HepG2 (cell line): Measurements from ENCODE around the gene HLCS. TPM values are rescaled to one million over a fixed set of nuclear protein-coding genes. Genes with fewer than 3 reads are reported as not detected.

Source experiments
- ATAC-seq: fragments of 200-7000 bp; cut with Tn5 transposase; 3 replicates; pipeline ENCODE4 v1.9.1; 2020; ENCODE audit warnings: mild to moderate bottlenecking, moderate library complexity
- BruUV-seq: library from RNA; stranded (reverse); fragments of 400-500 nt; replicated peaks from 2 replicates; lab custom pipeline; 2021; lab: Mats Ljungman, UMichigan
- CTCF ChIA-PET: fragments of 300-600 bp; formaldehyde crosslinking; extraction: SDS; loops from one replicate; lab custom pipeline; 2021; ENCODE audit warnings: low total read pairs, inconsistent platforms, low intra/inter-chr PET ratio; lab: Yijun Ruan, JAX
- POLR2A ChIA-PET: fragments of 350-600 bp; sonication (Branson Sonifier 250); formaldehyde crosslinking; loops from one replicate; lab custom pipeline; 2020; ENCODE audit warnings: antibody characterized with exemption, inconsistent platforms; lab: Yijun Ruan, JAX
- DNase-seq: peaks from one replicate; pipeline ENCODE4 v3.0.0-alpha.2; 2015; ENCODE audit warnings: low spot score
- FAIRE-seq: peaks from 3 replicates; lab custom pipeline; 2011; peaks lifted over from hg19 to GRCh38; lab: Jason Lieb, UNC
- H2AFZ ChIP-seq: one replicate; pipeline ENCODE4 v1.6.1; 2011; ENCODE audit warnings: low read length, inconsistent platforms
- H3K27ac ChIP-seq: fragments of 300-600 bp; 3 replicates; pipeline ENCODE4 v1.8.0; 2011; ENCODE audit warnings: mixed run types, mild to moderate bottlenecking, mixed read lengths, low read length, inconsistent platforms; ENCODE audit not compliant: insufficient read depth; ENCODE audit errors: extremely low read length
- H3K27me3 ChIP-seq, 2 experiments: fragments of 200-600 bp in 1 of 2; 2 replicates in 1 of 2; 3 replicates in 1 of 2; pipeline versions ENCODE4 v1.6.0 to v1.8.0; 2011; ENCODE audit warnings: low read length in 2 of 2, mild to moderate bottlenecking in 2 of 2, moderate library complexity in 2 of 2, inconsistent platforms in 1 of 2; ENCODE audit not compliant: insufficient read depth in 2 of 2, control insufficient read depth in 1 of 2
- H3K36me3 ChIP-seq, 2 experiments: fragments of 200-600 bp in 1 of 2; replicated peaks in 1 of 2; 2 replicates in 1 of 2; 3 replicates in 1 of 2; pipeline versions ENCODE4 v1.5.1 to v1.8.0; 2011; ENCODE audit warnings: low read length in 2 of 2, inconsistent platforms in 1 of 2; ENCODE audit not compliant: insufficient read depth in 2 of 2, control insufficient read depth in 1 of 2
- H3K4me1 ChIP-seq: 2 replicates; pipeline ENCODE4 v1.5.1; 2012; ENCODE audit warnings: low read length, inconsistent platforms; ENCODE audit not compliant: insufficient read depth
- H3K4me2 ChIP-seq: 2 replicates; pipeline ENCODE4 v1.6.0; 2011; ENCODE audit warnings: low read depth, low read length, inconsistent platforms
- H3K4me3 ChIP-seq, 3 experiments: fragments of 200-600 bp in 1 of 3; sonication (generic), shearing (Covaris generic) in 1 of 3; replicated peaks in 1 of 3; 2 replicates each; pipeline ENCODE4 v1.5.1; 2011 to 2016; ENCODE audit warnings: low read length in 3 of 3, inconsistent platforms in 2 of 3, low read depth in 2 of 3, mild to moderate bottlenecking in 2 of 3, control low read depth in 1 of 3, mixed read lengths in 1 of 3; ENCODE audit not compliant: insufficient read depth in 1 of 3
- H3K79me2 ChIP-seq: one replicate; pipeline ENCODE4 v1.6.1; 2011; ENCODE audit warnings: low read length, inconsistent platforms; ENCODE audit not compliant: insufficient read depth
- H3K9ac ChIP-seq: 2 replicates; pipeline ENCODE4 v1.6.0; 2011; ENCODE audit warnings: mild to moderate bottlenecking, low read depth, low read length, inconsistent platforms; ENCODE audit not compliant: insufficient read depth
- H3K9me3 ChIP-seq: 2 replicates; pipeline ENCODE4 v1.5.1; 2012; ENCODE audit warnings: mild to moderate bottlenecking, low read length
- H4K20me1 ChIP-seq: 2 replicates; pipeline ENCODE4 v1.6.0; 2011; ENCODE audit warnings: inconsistent platforms, mild to moderate bottlenecking, low read length, moderate library complexity; ENCODE audit not compliant: insufficient read depth
- ELF4 ChIP-seq: sonication (generic); formaldehyde crosslinking; IDR thresholded peaks from 2 replicates; pipeline ENCODE4 v1.5.0; 2020; ENCODE audit warnings: missing genetic modification reagents, mild to moderate bottlenecking, moderate library complexity, borderline replicate concordance
- FLYWCH1 ChIP-seq: sonication (generic); formaldehyde crosslinking; IDR thresholded peaks from 2 replicates; pipeline ENCODE4 v1.8.1; 2023; ENCODE audit warnings: mild to moderate bottlenecking, missing genetic modification reagents
- FOXP1 ChIP-seq, 2 experiments: fragments of 450-650 bp in 1 of 2; IDR thresholded peaks; 2 replicates each; pipeline ENCODE4 v1.6.1; 2017 to 2018; ENCODE audit warnings: antibody characterized with exemption in 1 of 2
- KAT8 ChIP-seq: IDR thresholded peaks from 2 replicates; pipeline ENCODE4 v1.6.1; 2016; ENCODE audit warnings: missing genetic modification reagents, missing compliant biosample characterization
- MIER3 ChIP-seq: IDR thresholded peaks from 2 replicates; pipeline ENCODE4 v1.6.1; 2016; ENCODE audit warnings: missing compliant biosample characterization, borderline replicate concordance
- MTA3 ChIP-seq: sonication (generic); formaldehyde crosslinking; IDR thresholded peaks from 2 replicates; pipeline ENCODE4 v1.4.0; 2020; ENCODE audit warnings: missing genetic modification reagents
- PPARG ChIP-seq: conservative IDR thresholded peaks from 2 replicates; pipeline ENCODE4 v1.6.1; 2016; ENCODE audit warnings: missing biosample characterization, missing genetic modification reagents
- RNF219 ChIP-seq: sonication (generic); formaldehyde crosslinking; IDR thresholded peaks from 2 replicates; pipeline ENCODE4 v1.5.0; 2020; ENCODE audit warnings: mild to moderate bottlenecking, missing genetic modification reagents
- SRF ChIP-seq: IDR thresholded peaks from 2 replicates; pipeline ENCODE4 v1.6.1; 2011; ENCODE audit warnings: mild to moderate bottlenecking, low read depth, low read length, moderate library complexity
- SRY ChIP-seq: sonication (generic); formaldehyde crosslinking; IDR thresholded peaks from 2 replicates; pipeline ENCODE4 v1.8.0; 2022; ENCODE audit warnings: mild to moderate bottlenecking, missing genetic modification reagents
- TFAP4 ChIP-seq: sonication (generic); IDR thresholded peaks from 2 replicates; pipeline ENCODE4 v1.6.1; 2016; ENCODE audit warnings: low read depth, borderline replicate concordance
- ZKSCAN1 ChIP-seq: fragments of 150-350 bp; IDR thresholded peaks from 2 replicates; pipeline ENCODE4 v1.6.1; 2014; ENCODE audit warnings: low read length
- ZNF383 ChIP-seq: sonication (generic); formaldehyde crosslinking; IDR thresholded peaks from 2 replicates; pipeline ENCODE4 v1.4.0; 2020; ENCODE audit warnings: missing genetic modification reagents, mild to moderate bottlenecking, borderline replicate concordance
- ZNF530 ChIP-seq: sonication (generic); formaldehyde crosslinking; IDR thresholded peaks from 2 replicates; pipeline ENCODE4 v1.5.0; 2020; ENCODE audit warnings: low read depth, mild to moderate bottlenecking, missing genetic modification reagents
- ZNF570 ChIP-seq: sonication (generic); formaldehyde crosslinking; IDR thresholded peaks from 2 replicates; pipeline ENCODE4 v1.4.0; 2020; ENCODE audit warnings: mild to moderate bottlenecking, missing genetic modification reagents, borderline replicate concordance
- WGBS: methylation state at CpG from one replicate; pipeline ENCODE4 v1.1.6; 2017; ENCODE audit warnings: low lambda C conversion rate; 5-methylcytosine and 5-hydroxymethylcytosine counted together
- in situ Hi-C: cut with HindIII; loops from 2 replicates; pipeline ENCODE4 v1.10.0; 2017; ENCODE audit warnings: low pct_unique_long_range_greater_than_20kb; ENCODE audit not compliant: extremely low pct_ligation_motif_present
- intact Hi-C: fragments of 100-400 bp; cut with micrococcal nuclease; formaldehyde crosslinking; loops from one replicate; pipeline ENCODE4 v1.10.0; 2022; ENCODE audit not compliant: unreplicated experiment
- polyA plus RNA-seq, 8 experiments: library from polyadenylated mRNA; depleted of rRNA in 3 of 8; stranded (reverse) in 7 of 8; unstranded in 1 of 8; fragments of >200 nt; fragmentation: Illumina TruSeq in 4 of 8; extraction: Trizol in 4 of 8; gene quantifications; 2 replicates each; pipeline versions ENCODE4 v1.2.1 to v1.2.3, GENCODE V29; 2011 to 2016; ENCODE audit warnings: low read depth in 4 of 8, missing spikeins in 1 of 8, mixed read lengths in 1 of 8; ENCODE audit not compliant: insufficient read depth in 1 of 8
- total RNA-seq, 5 experiments: library from RNA; depleted of rRNA; stranded (reverse); fragments of >200 nt; fragmentation: Illumina TruSeq; extraction: Trizol; gene quantifications; 2 replicates each; pipeline ENCODE4 v1.2.3, GENCODE V29; 2016; ENCODE audit warnings: low read depth in 1 of 5

Gene HLCS
- total and polyA plus RNA-seq, 2 of the 13 experiments (the other 11 are each of a cell fraction or from before 2014, with no cell fraction given): 7.9 to 12.3 TPM

- CTCF ChIA-PET: no interaction called here
- intact Hi-C loops (no loop called here), in situ Hi-C loops (no loop called here)
- WGBS: 44% methylated on average over 11 of the region's 15 CpGs
- no peaks in the 10 kb centered on the region; a peak in 1 of 5 replicates for H3K27me3 ChIP-seq
- no peak overlapping the region for H3K27ac ChIP-seq
- no peak for DNase-seq
- POLR2A ChIA-PET: interaction anchor here (0.5 kb wide), 1 partner anchor 75 kb away, joined by 3 read pairs; no protein-coding TSS in a partner anchor
- no peaks in the 10 kb centered on the region for H3K79me2 ChIP-seq
- peaks cover 35% of the 10 kb centered on the region for H3K4me1 ChIP-seq
- H3K9ac ChIP-seq: no peak overlapping the region
- no peaks in the 10 kb centered on the region for H3K36me3 ChIP-seq
- no peak for FAIRE-seq
- H2AFZ ChIP-seq: no peak overlapping the region
- no peak for TF ChIP-seq MIER3 (CRISPR knock-in tag)
- no peak for TF ChIP-seq KAT8
- no peak for TF ChIP-seq SRY (CRISPR knock-in tag)
- no peak for TF ChIP-seq PPARG (CRISPR knock-in tag)
- no peak for TF ChIP-seq MTA3
- TF ChIP-seq TFAP4: no peak
- TF ChIP-seq ZNF530 (CRISPR knock-in tag): no peak
- TF ChIP-seq RNF219 (CRISPR knock-in tag): no peak
- no peak for TF ChIP-seq FLYWCH1 (CRISPR knock-in tag)
- no peak for TF ChIP-seq ZNF383 (CRISPR knock-in tag)
- no peak for TF ChIP-seq FOXP1 (IDR thresholded peaks at IDR 0.05)
- no peak for TF ChIP-seq FOXP1 (CRISPR knock-in tag; IDR thresholded peaks at IDR 0.05)
- no peak for TF ChIP-seq ZKSCAN1
- no peak for TF ChIP-seq SRF
- no peak for TF ChIP-seq ZNF570 (CRISPR knock-in tag)
- no peak for TF ChIP-seq ELF4 (CRISPR knock-in tag)
- TF ChIP-seq, all 625 proteins: peak for 0
- Histone ChIP-seq H3K4me2 (no peak overlapping the region), H3K9me3 (no peaks in the 10 kb centered on the region), H4K20me1 (no peaks in the 10 kb centered on the region), H3K4me3 (no peak overlapping the region)
- no TSS peak for BruUV-seq
- no peak; the same call in 2 of the 3 replicates for ATAC-seq
These were observed 230.6 kb downstream of the HLCS start for GRCh38 chr21:36735724-36736320.
